Umbilical cord (tissue), 2 donors: Measurements from ENCODE around the gene MTMR3. TPM values are rescaled to one million over a fixed set of nuclear protein-coding genes. Genes with fewer than 3 reads are reported as not detected.
"Not testable (repeated sequence)": the region's sequence is repeated elsewhere in the genome, so short reads cannot be mapped to it uniquely, and the experiment has no call there.

Experiments used
- DNase-seq: peaks from one replicate; pipeline ENCODE4 v3.0.0-alpha.2; 2015; ENCODE audit warnings: low spot score
- total RNA-seq: library from RNA; depleted of rRNA; stranded (reverse); fragments of >200 nt; gene quantifications from one replicate; pipeline ENCODE4 v1.2.3, GENCODE V29; 2014; ENCODE audit warnings: low replicate concordance; ENCODE audit not compliant: insufficient read depth

Gene MTMR3
- total RNA-seq, 1 donor from 2014 or later: 71.7 TPM

- no peak for DNase-seq
These were observed 163.9 kb downstream of the MTMR3 start for GRCh38 chr22:30046716-30047363.

GRCh38 chr22:30047364-30047738 lies 164.4 kb downstream of the MTMR3 start:
- no peak for DNase-seq

- DNase-seq: no peak
These were observed 165.7 kb downstream of the MTMR3 start for GRCh38 chr22:30048681-30049080.

- no peak for DNase-seq
These were observed 171.2 kb downstream of the MTMR3 start for GRCh38 chr22:30054067-30054763.

GRCh38 chr22:30054764-30055069 lies 171.7 kb downstream of the MTMR3 start:
- DNase-seq: peak; percentile 22

- DNase-seq: no peak
These were observed 173.0 kb downstream of the MTMR3 start for GRCh38 chr22:30056015-30056414.

- DNase-seq: no peak
These were observed 174.4 kb downstream of the MTMR3 start for GRCh38 chr22:30057375-30057774.

GRCh38 chr22:30059346-30060020 lies 176.5 kb downstream of the MTMR3 start:
- not testable (repeated sequence) for DNase-seq

GRCh38 chr22:30061094-30061493 lies 178.1 kb downstream of the MTMR3 start:
- DNase-seq: not testable (repeated sequence)

- no peak for DNase-seq
These were observed 179.3 kb downstream of the MTMR3 start for GRCh38 chr22:30062259-30062658.

- DNase-seq: no peak
These were observed 180.0 kb downstream of the MTMR3 start for GRCh38 chr22:30062950-30063349.

GRCh38 chr22:30064172-30064571 lies 181.2 kb downstream of the MTMR3 start:
- DNase-seq: no peak

GRCh38 chr22:30073743-30074142 lies 190.8 kb downstream of the MTMR3 start:
- DNase-seq: no peak

GRCh38 chr22:30074147-30074546 lies 191.2 kb downstream of the MTMR3 start:
- no peak for DNase-seq

- no peak for DNase-seq
These were observed 192.0 kb downstream of the MTMR3 start for GRCh38 chr22:30074994-30075393.

GRCh38 chr22:30077279-30077880 lies 194.4 kb downstream of the MTMR3 start:
- DNase-seq: peak; percentile 13

- DNase-seq: no peak
These were observed 195.6 kb downstream of the MTMR3 start for GRCh38 chr22:30078320-30079311.

GRCh38 chr22:30079952-30080533 lies 197.1 kb downstream of the MTMR3 start, which contains the start of gene HORMAD2:
HORMAD2 (plus strand) TSS chr22:30080464; CDS start chr22:30093953, 13,489 bp downstream.
- no peak for DNase-seq
